Esophagus squamous epithelium (tissue), 5 donors: Measurements from ENCODE around the gene DELE1. TPM values are rescaled to one million over a fixed set of nuclear protein-coding genes. Genes with fewer than 3 reads are reported as not detected.
A peak's percentile ranks its signal among the peaks of the same experiment; 100 is the strongest.

Experiments used
- DNase-seq: peaks from one replicate; lab custom pipeline; 2025; lab: John Stamatoyannopoulos, UW
- H3K27ac ChIP-seq, 4 donors: fragments of 200-600 bp; sonication (generic); one replicate each; pipeline ENCODE4 v1.5.1; 2016 to 2019; ENCODE audit warnings: mild to moderate bottlenecking in 1 of 4
- H3K27me3 ChIP-seq, 4 donors: fragments of 200-600 bp; sonication (generic); 1 replicate in 3 of 4; 2 replicates in 1 of 4; pipeline versions ENCODE4 v1.5.1 to v1.6.0; 2017 to 2021; ENCODE audit warnings: antibody characterized with exemption in 1 of 4
- H3K36me3 ChIP-seq, 3 donors: fragments of 200-600 bp; sonication (generic); one replicate each; pipeline ENCODE4 v1.5.1; 2016 to 2019
- H3K4me1 ChIP-seq, 3 donors: fragments of 200-600 bp; sonication (generic); one replicate each; pipeline ENCODE4 v1.5.1; 2017 to 2019
- H3K4me3 ChIP-seq, 4 donors: fragments of 200-600 bp; sonication (generic); 1 replicate in 3 of 4; 2 replicates in 1 of 4; pipeline ENCODE4 v1.5.1; 2016 to 2019; ENCODE audit warnings: mild to moderate bottlenecking in 2 of 4, moderate library complexity in 1 of 4
- H3K9me3 ChIP-seq, 3 donors: fragments of 200-600 bp; sonication (generic); one replicate each; pipeline ENCODE4 v1.5.1; 2016 to 2019
- POLR2A ChIP-seq, 4 donors: fragments of 450-650 bp; IDR thresholded peaks; one replicate each; pipeline ENCODE4 v1.6.1; 2017; ENCODE audit warnings: antibody characterized with exemption in 4 of 4, mild to moderate bottlenecking in 4 of 4, moderate library complexity in 3 of 4
- WGBS, 2 donors: methylation state at CpG; one replicate each; pipeline ENCODE4 v1.1.5; 2018; 5-methylcytosine and 5-hydroxymethylcytosine counted together
- intact Hi-C: fragments of 100-400 bp; cut with DNase I; formaldehyde crosslinking; loops from one replicate; pipeline ENCODE4 v1.15.0; 2022
- total RNA-seq, 4 donors: library from RNA; depleted of rRNA; stranded (reverse); fragments of >200 nt; gene quantifications; one replicate each; pipeline ENCODE4 v1.1.0, GENCODE V29; 2016
- TF ChIP-seq, protein P1 (sequence below), 6 experiments: fragments of 450-650 bp in 4 of 6; fragments of 200-600 bp in 2 of 6; sonication (generic) in 2 of 6; IDR thresholded peaks; one replicate each; pipeline ENCODE4 v1.5.1; 2016 to 2019; ENCODE audit warnings: antibody characterized with exemption in 6 of 6, mild to moderate bottlenecking in 4 of 6, moderate library complexity in 4 of 6
- donor health status: DM: yes; HTN: yes; CAD: no.

The DELE1 gene
- total RNA-seq, 4 donors from 2014 or later = 27.3 to 68.5 (median 37.1) TPM

DNA sequence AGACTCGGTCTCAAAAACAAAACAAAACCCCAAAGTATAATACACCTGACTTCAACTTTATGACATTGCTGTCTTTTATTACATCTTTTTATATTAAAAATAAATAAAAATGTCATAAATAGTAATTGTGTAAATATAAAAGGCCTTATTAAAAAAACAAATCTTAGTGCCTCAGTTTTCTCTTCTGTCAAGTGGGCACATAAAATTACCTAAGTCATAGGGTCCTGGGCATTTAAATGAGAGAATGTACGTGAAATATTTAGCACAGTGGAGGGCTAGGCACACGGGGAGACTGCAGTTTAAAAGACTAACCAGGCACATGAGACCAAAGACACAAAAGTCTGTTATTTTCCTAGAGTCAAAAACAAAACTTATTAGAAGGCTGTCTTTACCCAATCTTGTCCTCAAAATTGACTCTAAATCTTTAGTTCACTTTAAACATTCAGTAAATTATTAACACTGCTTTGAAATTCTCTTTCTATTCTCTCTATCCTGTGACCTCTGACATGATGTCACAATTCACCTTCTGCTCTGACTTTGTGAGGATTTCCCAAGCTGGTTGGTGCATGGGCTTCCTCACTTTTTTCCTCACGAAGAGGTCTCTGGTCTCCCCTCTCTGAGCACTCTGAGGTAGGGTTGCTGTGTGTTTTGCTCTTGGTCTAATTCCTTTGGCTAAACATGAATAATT, 42.7 kb downstream of the DELE1 start:
- DNase-seq = no peak
- Histone ChIP-seq H3K4me3 (no peak overlapping the region), H3K36me3 (peaks cover 0 to 4% (median 0%) of the 10 kb centered on the region in 3 donors), H3K27ac (no peak overlapping the region), H3K27me3 (no peaks in the 10 kb centered on the region), H3K9me3 (no peaks in the 10 kb centered on the region), H3K4me1 (peaks cover 10 to 25% (median 12%) of the 10 kb centered on the region in 3 donors)
- 73 to 80% methylated on average over 4 of the region's 4 CpGs for WGBS, 2 donors
- intact Hi-C loops = no loop called here
- TF ChIP-seq, protein P1, sequence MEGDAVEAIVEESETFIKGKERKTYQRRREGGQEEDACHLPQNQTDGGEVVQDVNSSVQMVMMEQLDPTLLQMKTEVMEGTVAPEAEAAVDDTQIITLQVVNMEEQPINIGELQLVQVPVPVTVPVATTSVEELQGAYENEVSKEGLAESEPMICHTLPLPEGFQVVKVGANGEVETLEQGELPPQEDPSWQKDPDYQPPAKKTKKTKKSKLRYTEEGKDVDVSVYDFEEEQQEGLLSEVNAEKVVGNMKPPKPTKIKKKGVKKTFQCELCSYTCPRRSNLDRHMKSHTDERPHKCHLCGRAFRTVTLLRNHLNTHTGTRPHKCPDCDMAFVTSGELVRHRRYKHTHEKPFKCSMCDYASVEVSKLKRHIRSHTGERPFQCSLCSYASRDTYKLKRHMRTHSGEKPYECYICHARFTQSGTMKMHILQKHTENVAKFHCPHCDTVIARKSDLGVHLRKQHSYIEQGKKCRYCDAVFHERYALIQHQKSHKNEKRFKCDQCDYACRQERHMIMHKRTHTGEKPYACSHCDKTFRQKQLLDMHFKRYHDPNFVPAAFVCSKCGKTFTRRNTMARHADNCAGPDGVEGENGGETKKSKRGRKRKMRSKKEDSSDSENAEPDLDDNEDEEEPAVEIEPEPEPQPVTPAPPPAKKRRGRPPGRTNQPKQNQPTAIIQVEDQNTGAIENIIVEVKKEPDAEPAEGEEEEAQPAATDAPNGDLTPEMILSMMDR (IDR thresholded peaks at IDR 0.05) = no peak
- TF ChIP-seq POLR2A (IDR thresholded peaks at IDR 0.05) = no peak

- WGBS, 2 donors = 80 to 97% methylated on average over 2 of the region's 2 CpGs
- intact Hi-C loops = no loop called here
- Histone ChIP-seq H3K27ac (no peak overlapping the region), H3K36me3 (peaks cover 0 to 10% (median 0%) of the 10 kb centered on the region in 3 donors), H3K4me1 (peaks cover 10 to 30% (median 12%) of the 10 kb centered on the region in 3 donors), H3K27me3 (no peaks in the 10 kb centered on the region), H3K4me3 (no peak overlapping the region), H3K9me3 (no peaks in the 10 kb centered on the region)
- TF ChIP-seq, protein P1 (IDR thresholded peaks at IDR 0.05) = no peak
- TF ChIP-seq POLR2A (IDR thresholded peaks at IDR 0.05) = no peak
- no peak for DNase-seq
These were observed 43.3 kb downstream of the DELE1 start for GRCh38 chr5:141966963-141967333.

DNA sequence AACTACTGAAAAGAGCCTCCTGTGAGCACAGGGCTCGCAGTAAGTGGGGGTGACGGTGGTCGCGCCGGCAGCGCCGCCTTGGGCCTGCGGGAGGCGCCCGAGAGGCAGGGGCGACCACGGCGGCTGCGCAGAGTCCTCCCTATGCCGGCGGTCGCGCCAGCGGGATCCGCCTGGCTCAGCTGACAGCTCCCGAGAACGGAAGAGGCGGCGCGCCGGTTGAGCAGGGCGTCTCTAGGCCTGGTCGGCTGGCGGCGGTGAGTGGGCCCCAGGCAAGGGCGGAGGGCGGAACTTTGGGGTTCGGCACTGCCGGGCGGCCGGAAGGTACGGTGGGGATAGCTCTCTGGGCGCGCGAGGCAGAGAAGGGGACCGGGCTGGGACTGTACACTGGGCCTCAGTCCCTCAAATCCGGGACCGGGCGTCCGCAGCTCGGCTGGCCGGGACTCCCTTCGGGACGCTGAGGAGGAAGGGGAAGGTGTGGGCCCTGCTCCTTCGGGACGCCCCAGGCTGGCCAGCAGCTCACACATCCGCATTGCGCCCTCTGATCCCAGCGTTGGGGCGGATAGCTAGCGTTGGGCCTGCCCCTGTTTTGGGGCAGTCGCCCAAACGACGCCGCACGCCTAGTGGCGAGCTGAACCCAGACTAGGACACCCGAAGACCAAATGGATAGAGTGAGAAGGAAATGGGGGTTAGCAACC, 45.4 kb downstream of the DELE1 start, which contains the start of gene RNF14:
Gene RNF14, plus strand, starts transcription at position 192 of the 695 bp plus-strand sequence. CDS start 4,484 bp downstream, outside the sequence.
- peaks cover 0 to 31% (median 0%) of the 10 kb centered on the region in 3 donors for H3K36me3 ChIP-seq
- H3K9me3 ChIP-seq = no peaks in the 10 kb centered on the region
- DNase-seq = peak; percentile 71
- H3K4me1 ChIP-seq = peaks cover 10 to 33% (median 12%) of the 10 kb centered on the region in 3 donors
- H3K27ac ChIP-seq = peak within 1 kb of the TSS; percentile 96 to 99 (median 97)
- intact Hi-C loops = no loop called here
- TF ChIP-seq, protein P1 (IDR thresholded peaks at IDR 0.05) = peak; percentile 88 to 98 (median 96)
- TF ChIP-seq POLR2A (IDR thresholded peaks at IDR 0.05) = peak in 3 of 4 donors; percentile 78 to 97 (median 92)
- peak within 1 kb of the TSS; percentile 49 to 84 (median 68) for H3K4me3 ChIP-seq
- H3K27me3 ChIP-seq = no peaks in the 10 kb centered on the region
- WGBS, 2 donors = 0 to 2% methylated on average over 2 to 7 of the region's 63 CpGs

DNA sequence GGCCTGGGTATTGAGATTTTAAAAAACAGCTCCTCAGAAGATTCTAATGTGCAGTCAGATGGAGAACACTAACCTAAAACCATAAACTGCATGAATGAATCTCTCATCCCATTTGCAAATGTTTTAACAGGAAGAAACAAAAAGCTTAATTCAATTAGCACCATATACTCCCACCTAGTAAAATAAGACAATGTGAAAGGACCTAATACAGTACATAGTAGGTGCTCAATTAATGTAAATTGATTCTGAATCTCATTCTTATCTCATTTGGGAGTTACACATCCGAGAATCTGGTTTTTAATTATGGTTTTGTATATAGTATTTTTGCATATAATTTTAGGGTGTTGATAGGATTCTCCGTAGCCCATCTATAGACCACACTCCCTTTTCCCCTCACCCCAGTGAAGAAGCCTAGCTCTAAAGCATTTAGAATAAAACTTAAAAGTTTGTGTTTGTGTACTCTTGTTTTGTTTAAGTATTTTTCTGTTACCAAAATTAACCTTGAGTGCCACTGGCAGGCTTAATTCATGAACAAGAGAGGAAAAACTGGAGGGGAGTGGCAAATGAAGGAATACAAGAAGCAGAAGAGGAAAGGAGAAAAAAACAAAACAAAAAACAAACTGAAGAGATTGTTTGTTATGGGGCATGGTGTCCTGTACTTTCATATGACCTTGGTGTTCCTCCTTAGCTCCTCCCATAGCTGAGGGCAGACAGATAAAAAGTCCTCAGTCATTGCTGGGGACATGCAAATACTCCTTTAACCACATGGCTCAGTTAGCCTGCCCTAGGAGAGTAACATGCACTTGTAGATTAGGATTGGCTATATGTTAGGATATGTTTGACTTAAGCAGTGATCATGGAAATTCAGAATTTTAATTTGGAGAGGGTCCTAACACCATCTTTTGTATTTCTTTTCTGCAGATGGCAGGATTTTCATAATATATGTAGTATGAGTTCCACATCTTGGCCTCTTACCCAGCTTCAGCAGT, 46.4 kb downstream of the DELE1 start:
- Histone ChIP-seq H3K4me3 (peak overlapping the region; percentile 49 to 84 (median 68)), H3K9me3 (no peaks in the 10 kb centered on the region), H3K36me3 (peaks cover 0 to 41% (median 0%) of the 10 kb centered on the region in 3 donors), H3K27me3 (no peaks in the 10 kb centered on the region), H3K4me1 (peaks cover 10 to 38% (median 12%) of the 10 kb centered on the region in 3 donors), H3K27ac (peak overlapping the region; percentile 96 to 99 (median 97))
- WGBS, 2 donors = 55 to 67% methylated on average over 2 of the region's 2 CpGs
- intact Hi-C loops = no loop called here
- DNase-seq = no peak
- peak in 1 of 4 donors; percentile 30 for TF ChIP-seq POLR2A (IDR thresholded peaks at IDR 0.05)
- TF ChIP-seq, protein P1 (IDR thresholded peaks at IDR 0.05) = no peak
